Dendritic cell treated with granulocyte-macrophage colony-stimulating factor and Interleukin-4, amounts not matched to agents 40 ng/mL and 50 ng/mL, for 4 days (primary cell): ENCODE measurements around the gene ZNF273.
"Not testable (repeated sequence)": the region's sequence is repeated elsewhere in the genome, so short reads cannot be mapped to it uniquely, and the experiment has no call there.

Experiments used
- H3K27ac Mint-ChIP-seq: one replicate; pipeline ENCODE4 v1.8.0; 2022; ENCODE audit warnings: mild to moderate bottlenecking, mixed read lengths
- H3K27me3 Mint-ChIP-seq: one replicate; pipeline ENCODE4 v1.8.0; 2022; ENCODE audit warnings: mild to moderate bottlenecking, mixed read lengths
- H3K36me3 Mint-ChIP-seq: one replicate; pipeline ENCODE4 v1.8.0; 2022; ENCODE audit warnings: low read depth, mixed read lengths
- H3K4me1 Mint-ChIP-seq: one replicate; pipeline ENCODE4 v1.8.0; 2022; ENCODE audit warnings: low read depth, mixed read lengths
- H3K4me3 Mint-ChIP-seq: one replicate; pipeline ENCODE4 v1.8.0; 2022; ENCODE audit warnings: mild to moderate bottlenecking, moderate library complexity, mixed read lengths
- H3K9me3 Mint-ChIP-seq: one replicate; pipeline ENCODE4 v1.8.0; 2022; ENCODE audit warnings: mixed read lengths
- intact Hi-C: fragments of 100-400 bp; cut with micrococcal nuclease; formaldehyde crosslinking; loops from one replicate; pipeline ENCODE4 v1.15.0; 2022

ZNF273 gene

DNA sequence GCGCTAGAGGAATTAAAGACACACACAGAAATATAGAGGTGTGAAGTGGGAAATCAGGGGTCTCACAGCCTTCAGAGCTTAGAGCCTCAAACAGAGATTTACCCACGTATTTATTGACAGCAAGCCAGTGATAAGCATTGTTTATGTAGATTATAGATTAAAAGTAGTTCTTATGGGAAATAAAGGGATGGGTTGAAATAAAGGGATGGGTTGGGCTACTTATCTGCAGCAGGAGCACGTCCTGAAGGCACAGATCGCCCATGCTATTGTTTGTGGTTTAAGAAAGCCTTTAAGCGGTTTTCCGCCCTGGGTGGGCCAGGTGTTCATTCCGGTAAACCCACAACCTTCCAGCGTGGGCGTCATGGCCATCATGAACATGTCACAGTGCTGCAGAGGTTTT lies 12.2 kb downstream of the ZNF273 start:
- H3K36me3 Mint-ChIP-seq = peaks cover 79% of the 10 kb centered on the region
- H3K4me1 Mint-ChIP-seq, H3K4me3 Mint-ChIP-seq, H3K27me3 Mint-ChIP-seq, intact Hi-C loops, H3K27ac Mint-ChIP-seq: not testable (repeated sequence)
- H3K9me3 Mint-ChIP-seq = peaks cover 65% of the 10 kb centered on the region

DNA sequence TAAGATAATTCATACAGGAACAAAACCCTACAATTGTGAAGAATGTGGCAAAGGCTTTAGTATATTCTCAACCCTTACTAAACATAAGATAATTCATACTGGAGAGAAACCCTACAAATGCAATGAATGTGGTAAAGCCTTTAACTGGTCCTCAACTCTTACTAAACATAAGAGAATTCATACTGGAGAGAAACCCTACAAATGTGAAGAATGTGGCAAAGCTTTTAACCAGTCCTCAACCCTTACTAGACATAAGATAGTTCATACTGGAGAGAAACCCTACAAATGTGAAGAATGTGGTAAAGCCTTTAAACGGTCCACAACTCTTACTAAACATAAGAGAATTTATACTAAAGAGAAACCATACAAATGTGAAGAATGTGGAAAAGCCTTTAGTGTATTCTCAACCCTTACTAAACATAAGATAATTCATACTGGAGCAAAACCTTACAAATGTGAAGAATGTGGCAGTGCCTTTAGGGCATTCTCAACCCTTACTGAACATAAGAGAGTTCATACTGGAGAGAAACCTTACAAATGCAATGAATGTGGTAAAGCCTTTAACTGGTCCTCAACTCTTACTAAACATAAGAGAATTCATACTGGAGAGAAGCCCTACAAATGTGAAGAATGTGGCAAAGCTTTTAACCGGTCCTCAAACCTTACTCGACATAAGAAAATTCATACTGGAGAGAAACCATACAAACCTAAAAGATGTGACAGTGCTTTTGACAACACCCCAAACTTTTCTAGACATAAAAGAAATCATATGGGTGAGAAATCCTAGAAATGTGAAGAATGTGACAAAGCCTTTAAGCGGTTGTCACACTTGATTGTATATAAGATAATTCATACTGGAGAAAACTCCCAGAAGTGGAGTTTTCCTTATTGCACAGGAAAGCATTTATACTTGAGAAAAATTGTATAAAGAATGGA lies 25.4 kb downstream of the ZNF273 start:
- H3K27me3 Mint-ChIP-seq, intact Hi-C loops, H3K4me3 Mint-ChIP-seq, H3K4me1 Mint-ChIP-seq, H3K27ac Mint-ChIP-seq: not testable (repeated sequence)
- Mint-ChIP-seq H3K36me3 (peaks cover 59% of the 10 kb centered on the region), H3K9me3 (peaks cover 53% of the 10 kb centered on the region)

DNA sequence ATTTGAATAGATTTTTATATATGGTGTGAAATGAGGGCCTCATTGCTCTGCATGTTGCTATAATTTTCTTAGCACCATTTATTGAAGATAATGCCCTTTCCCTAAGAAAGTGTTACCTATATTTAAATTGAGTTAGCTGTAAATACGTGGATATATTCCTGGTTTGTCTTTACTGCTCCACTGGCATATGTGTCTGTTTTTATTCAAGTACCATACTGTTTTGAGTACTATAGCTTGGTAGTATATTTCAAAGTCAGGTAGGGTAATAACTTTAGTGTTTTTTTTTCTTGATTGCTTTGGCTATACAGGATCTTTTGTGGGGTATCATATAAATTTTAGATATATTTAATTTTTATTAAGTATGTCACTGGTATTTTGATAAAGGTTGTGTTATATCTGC lies 31.4 kb downstream of the ZNF273 start:
- Mint-ChIP-seq H3K36me3 (peaks cover 6% of the 10 kb centered on the region), H3K27ac (no peak overlapping the region), H3K9me3 (peaks cover 16% of the 10 kb centered on the region), H3K4me3 (no peak overlapping the region), H3K27me3 (no peaks in the 10 kb centered on the region), H3K4me1 (no peaks in the 10 kb centered on the region)
- intact Hi-C loops = loop anchor here (10.0 kb wide), 1 partner anchor 400 kb away; no protein-coding TSS in a partner anchor

DNA sequence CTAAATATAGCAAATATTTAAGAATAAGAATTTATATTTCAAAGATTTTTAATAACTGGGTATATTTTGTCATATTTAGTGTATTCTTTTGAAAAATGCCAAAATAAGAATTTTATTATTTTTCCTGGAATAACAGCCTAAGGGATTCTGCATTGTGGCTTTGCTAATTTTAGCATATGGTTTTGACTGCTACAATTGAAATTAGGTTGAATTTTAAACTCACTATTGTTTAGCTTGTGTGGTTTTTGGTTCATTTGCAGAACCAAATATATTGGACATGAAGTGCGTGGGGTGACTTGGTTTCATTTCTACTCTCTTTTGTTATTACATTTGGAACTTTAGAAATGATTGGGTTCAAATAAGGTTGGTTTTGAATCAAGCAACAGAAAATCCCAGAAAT lies 35.5 kb downstream of the ZNF273 start:
- no peak overlapping the region for H3K4me3 Mint-ChIP-seq
- no peak overlapping the region for H3K27ac Mint-ChIP-seq

DNA sequence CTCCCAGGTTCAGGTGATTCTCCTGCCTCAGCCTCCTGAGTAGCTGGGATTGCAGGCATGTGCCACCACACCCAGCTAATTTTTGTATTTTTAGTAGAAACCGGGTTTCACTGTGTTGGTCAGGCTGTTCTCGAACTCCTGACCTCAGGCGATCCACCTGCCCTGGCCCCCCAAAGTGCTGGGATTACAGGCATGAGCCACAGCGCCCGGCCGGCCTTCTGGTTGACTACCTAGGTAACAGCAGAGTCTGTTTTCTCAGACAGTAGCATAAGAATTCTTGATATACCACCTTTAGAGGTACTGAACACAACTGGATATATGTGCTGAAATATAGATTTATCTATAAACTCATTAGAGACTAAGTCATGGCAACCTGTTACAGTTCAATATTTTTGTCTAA lies 36.9 kb downstream of the ZNF273 start:
- H3K27ac Mint-ChIP-seq, H3K4me1 Mint-ChIP-seq, intact Hi-C loops, H3K36me3 Mint-ChIP-seq, H3K4me3 Mint-ChIP-seq: not testable (repeated sequence)
- H3K27me3 Mint-ChIP-seq = peaks cover 23% of the 10 kb centered on the region
- H3K9me3 Mint-ChIP-seq = peaks cover 16% of the 10 kb centered on the region

More for the DNA sequence above, 35.5 kb downstream of the ZNF273 start:
- Mint-ChIP-seq H3K27me3 (peaks cover 14% of the 10 kb centered on the region), H3K4me1 (no peaks in the 10 kb centered on the region), H3K36me3 (no peaks in the 10 kb centered on the region), H3K9me3 (peaks cover 16% of the 10 kb centered on the region)
- intact Hi-C loops = loop anchor here (10.0 kb wide), 1 partner anchor 404 kb away; no protein-coding TSS in a partner anchor

DNA sequence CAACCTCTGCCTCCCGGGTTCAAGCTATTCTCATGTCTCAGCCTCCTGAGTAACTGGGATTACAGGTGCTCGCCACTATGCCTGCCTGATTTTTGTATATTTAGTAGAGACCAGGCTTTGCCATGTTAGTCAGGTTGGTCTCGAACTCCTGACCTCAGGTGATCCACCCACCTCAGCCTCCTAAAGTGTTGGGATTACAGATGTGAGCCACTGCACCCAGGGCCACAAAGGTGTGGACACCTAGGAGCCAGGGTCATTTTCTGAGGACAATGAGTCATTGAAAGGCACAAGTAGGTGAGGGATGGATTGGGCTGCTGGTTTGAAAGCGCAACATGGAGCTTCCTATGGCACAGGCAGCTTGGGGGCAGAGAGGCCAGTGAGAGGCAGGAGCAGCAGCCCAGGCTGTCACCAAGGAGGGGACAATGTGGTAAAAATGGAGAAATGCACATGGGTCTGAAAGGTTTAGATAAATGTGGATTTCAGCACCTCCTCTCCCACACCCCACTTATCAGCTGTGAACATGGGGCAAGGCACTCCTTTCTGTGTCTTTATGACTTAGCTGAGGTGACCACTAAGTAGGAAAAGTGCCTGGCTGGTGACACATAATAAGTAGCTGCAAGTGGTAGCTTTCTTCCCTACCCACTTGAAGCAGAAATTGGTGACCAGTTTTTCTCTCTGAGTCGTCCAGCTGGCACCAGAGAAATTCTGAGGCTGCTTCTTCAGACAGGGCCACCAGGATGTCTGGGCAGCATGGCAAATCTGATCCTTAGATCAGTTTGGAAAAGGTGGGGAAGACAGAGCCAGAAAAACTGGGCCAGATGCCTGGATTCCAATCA lies 41.8 kb downstream of the ZNF273 start:
- H3K4me1 Mint-ChIP-seq, intact Hi-C loops, H3K9me3 Mint-ChIP-seq, H3K27ac Mint-ChIP-seq, H3K36me3 Mint-ChIP-seq, H3K4me3 Mint-ChIP-seq: not testable (repeated sequence)
- H3K27me3 Mint-ChIP-seq = peaks cover 68% of the 10 kb centered on the region

DNA sequence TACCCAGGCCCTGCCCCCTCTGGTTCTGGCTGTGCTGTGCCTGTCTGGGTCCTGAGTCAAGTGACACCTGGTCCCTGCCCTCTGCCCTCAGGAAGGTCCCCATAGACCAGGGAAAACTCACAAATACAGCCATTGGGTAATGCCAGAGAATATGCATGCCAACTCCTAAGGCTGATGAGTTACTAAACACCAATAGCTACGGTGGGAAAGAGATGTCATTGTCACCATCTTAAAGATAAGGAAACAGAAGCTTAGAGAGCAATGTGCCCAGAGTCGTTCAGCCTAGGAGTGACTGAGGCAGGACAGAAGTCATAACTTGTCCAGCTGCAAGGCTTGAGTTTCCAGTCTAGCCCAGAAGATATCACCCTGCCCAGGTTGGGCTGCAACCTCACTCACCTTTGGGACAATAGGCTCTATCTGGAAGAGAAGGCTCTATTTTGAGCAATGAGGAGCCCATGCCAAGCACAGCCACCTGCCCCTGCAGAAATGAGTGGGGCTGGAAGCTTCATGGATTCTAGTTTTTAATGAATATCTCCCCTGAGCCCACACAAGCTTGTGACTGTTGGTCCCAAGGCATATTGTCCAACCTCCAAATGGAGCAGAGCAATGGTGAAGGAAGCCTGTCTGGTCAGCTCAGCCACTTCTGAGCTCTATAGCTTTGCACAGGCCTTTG lies 42.6 kb downstream of the ZNF273 start:
- Mint-ChIP-seq H3K4me3 (no peak overlapping the region), H3K36me3 (no peaks in the 10 kb centered on the region), H3K27ac (no peak overlapping the region), H3K4me1 (no peaks in the 10 kb centered on the region), H3K9me3 (no peaks in the 10 kb centered on the region), H3K27me3 (peaks cover 73% of the 10 kb centered on the region)
- intact Hi-C loops = no loop called here

DNA sequence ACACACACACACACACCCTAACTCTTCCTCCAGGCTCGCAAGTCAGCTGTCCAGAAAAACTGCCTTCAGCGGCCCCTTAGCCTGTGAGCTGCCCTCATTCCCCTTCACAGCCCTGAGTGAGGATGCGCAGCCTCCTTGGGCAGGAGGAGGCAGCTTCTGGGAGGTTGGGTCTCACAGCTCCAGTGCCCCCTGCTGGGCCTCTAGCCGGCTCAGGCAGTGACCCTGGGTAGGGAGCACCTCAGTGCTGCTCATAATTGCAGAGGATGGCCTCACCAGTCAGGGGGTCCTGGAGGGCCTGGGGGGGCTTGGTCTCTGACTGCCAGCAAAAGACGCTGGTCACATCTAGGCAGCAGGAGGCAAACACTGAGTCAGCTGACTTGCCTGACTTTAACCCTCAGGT lies 43.7 kb downstream of the ZNF273 start:
- H3K9me3 Mint-ChIP-seq = no peaks in the 10 kb centered on the region
- no peak overlapping the region for H3K4me3 Mint-ChIP-seq
- no peak overlapping the region for H3K27ac Mint-ChIP-seq
- no peaks in the 10 kb centered on the region for H3K36me3 Mint-ChIP-seq
- H3K27me3 Mint-ChIP-seq = peaks cover 76% of the 10 kb centered on the region
- no peaks in the 10 kb centered on the region for H3K4me1 Mint-ChIP-seq
- intact Hi-C loops = no loop called here

DNA sequence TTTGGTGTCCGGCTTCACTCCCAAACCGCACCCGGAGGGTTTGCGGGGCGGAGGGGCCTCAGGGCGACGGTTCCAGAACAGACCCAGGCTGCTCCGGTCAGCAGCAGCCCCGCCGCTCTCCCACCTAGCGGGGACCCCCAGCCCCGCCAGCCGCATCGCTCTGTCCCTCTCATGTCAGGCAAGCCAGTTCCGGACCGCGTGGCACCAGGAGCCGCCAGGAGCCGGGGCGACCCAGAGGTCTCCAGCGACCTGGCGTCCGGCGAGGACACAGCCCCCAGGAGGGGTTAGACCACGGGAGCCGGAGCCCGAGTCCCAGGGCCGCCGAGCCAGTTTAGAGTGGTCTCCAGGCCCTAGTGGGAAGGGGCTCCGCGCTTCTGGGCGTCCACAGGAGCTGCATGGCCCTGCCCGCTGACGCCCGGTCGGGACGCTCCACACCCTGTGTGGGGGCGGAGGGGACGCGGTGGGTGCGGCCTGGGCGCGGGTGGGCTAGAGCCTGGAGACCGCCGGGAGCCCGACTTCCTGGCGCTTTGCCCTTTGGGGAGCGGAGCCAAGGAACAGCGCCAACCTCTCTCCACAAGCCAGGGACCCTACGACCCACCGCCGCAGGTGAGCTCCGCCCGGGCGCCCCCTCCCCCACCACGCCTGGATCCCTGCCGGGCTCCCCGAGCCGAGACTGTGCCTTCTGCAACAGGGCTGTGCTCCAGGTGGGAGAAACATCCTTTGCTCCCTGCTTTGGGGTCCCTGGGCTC lies 44.4 kb downstream of the ZNF273 start:
- H3K36me3 Mint-ChIP-seq = no peaks in the 10 kb centered on the region
- no peaks in the 10 kb centered on the region for H3K9me3 Mint-ChIP-seq
- H3K4me1 Mint-ChIP-seq = no peaks in the 10 kb centered on the region
- H3K27me3 Mint-ChIP-seq = peaks cover 71% of the 10 kb centered on the region
- intact Hi-C loops = no loop called here
- H3K4me3 Mint-ChIP-seq = no peak overlapping the region
- no peak overlapping the region for H3K27ac Mint-ChIP-seq

DNA sequence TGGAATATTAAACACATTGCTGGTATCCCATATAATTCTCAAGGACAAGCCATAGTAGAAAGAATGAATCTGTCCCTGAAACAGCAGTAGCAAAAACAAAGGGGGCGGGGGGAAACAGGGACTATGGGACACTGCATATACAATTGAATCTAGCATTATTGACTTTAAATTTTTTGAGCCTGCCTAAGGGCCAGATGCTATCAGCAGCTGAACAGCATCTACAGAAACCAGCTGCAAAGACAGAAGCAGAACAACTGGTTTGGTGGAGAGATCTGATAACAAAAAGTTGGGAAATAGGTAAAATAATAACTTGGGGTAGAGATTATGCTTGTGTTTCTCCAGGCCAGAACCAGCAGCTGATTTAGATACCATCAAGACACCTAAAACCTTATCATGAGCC lies 45.7 kb downstream of the ZNF273 start:
- H3K27me3 Mint-ChIP-seq = peaks cover 64% of the 10 kb centered on the region
- H3K4me1 Mint-ChIP-seq, H3K27ac Mint-ChIP-seq, H3K36me3 Mint-ChIP-seq, H3K9me3 Mint-ChIP-seq, intact Hi-C loops, H3K4me3 Mint-ChIP-seq: not testable (repeated sequence)

DNA sequence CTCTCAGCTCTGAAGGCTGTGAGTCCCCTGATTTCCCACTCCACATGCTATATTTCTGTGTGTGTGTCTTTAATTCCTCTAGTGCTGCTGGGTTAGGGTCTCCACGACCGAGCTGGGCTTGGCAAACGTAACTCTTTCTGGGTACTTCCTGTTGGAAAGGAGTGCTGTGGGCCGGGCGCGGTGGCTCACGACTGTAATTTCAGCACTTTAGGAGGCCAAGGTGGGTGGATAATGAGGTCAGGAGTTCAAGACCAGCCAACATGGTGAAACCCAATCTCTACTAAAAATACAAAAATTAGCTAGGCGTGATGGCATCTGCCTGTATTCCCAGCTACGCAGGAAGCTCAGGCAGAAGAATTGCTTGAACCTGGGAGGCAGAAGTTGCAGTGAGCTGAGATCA lies 47.6 kb downstream of the ZNF273 start:
- not testable (repeated sequence) for H3K4me3 Mint-ChIP-seq, H3K27ac Mint-ChIP-seq, H3K9me3 Mint-ChIP-seq, H3K36me3 Mint-ChIP-seq, H3K4me1 Mint-ChIP-seq
- intact Hi-C loops = loop anchor here (1.0 kb wide), 1 partner anchor 357 kb away; no protein-coding TSS in a partner anchor
- H3K27me3 Mint-ChIP-seq = peaks cover 49% of the 10 kb centered on the region

DNA sequence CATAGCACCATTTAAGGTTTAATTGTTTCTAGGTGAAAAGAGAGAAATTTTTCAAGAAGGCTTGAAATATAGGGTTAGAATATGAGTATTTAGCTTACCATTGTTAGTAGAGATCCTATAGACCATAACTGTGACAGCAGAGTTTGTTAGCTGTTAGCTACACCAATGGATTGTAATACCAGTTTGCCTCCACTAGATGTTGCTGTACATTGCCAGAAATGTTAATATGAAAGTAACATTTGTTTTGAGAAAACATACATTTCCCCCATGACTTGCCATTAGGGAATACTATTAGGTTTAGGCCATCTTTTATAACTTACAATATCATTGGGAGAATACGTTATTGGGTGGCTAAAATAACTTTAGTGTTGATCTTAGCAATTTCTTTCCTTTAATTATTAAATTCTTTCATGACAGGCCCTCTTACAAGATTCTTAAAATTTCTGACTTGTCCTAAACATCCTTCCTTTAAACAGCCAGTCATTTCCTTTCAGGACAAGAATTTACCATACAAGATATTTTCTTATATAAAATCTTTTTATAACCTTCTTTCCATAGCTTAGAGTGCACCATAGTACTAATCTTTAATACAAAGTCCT lies 48.3 kb downstream of the ZNF273 start:
- H3K4me1 Mint-ChIP-seq = no peaks in the 10 kb centered on the region

More for the DNA sequence above, 48.3 kb downstream of the ZNF273 start:
- intact Hi-C loops = loop anchor here (1.0 kb wide), 1 partner anchor 356 kb away; no protein-coding TSS in a partner anchor
- Mint-ChIP-seq H3K27ac (no peak overlapping the region), H3K9me3 (peaks cover 13% of the 10 kb centered on the region), H3K4me3 (no peak overlapping the region), H3K36me3 (no peaks in the 10 kb centered on the region), H3K27me3 (peaks cover 43% of the 10 kb centered on the region)
